Natural killer cell (primary cell): Measurements from ENCODE around the gene PRR20C. TPM values are rescaled to one million over a fixed set of nuclear protein-coding genes. Genes with fewer than 3 reads are reported as not detected.
"Not testable (repeated sequence)": the region's sequence is repeated elsewhere in the genome, so short reads cannot be mapped to it uniquely, and the experiment has no call there.

Source experiments
- ATAC-seq, 3 donors: fragments of 150-1000 bp in 2 of 3; fragments of 200-7000 bp in 1 of 3; cut with Tn5 transposase; 1 replicate in 1 of 3; 2 replicates in 2 of 3; pipeline ENCODE4 v1.10.0; 2021; ENCODE audit warnings: mild to moderate bottlenecking in 2 of 3, moderate library complexity in 2 of 3
- DNase-seq, 2 donors: peaks; one replicate each; pipeline versions ENCODE4 v3.0.0 to v3.0.0-alpha.2; 2013 to 2021; ENCODE audit warnings: mixed read lengths in 1 of 2
- H3K27ac ChIP-seq: one replicate; pipeline ENCODE4 v1.5.1; 2013; ENCODE audit warnings: mild to moderate bottlenecking, low read length
- H3K27me3 ChIP-seq: one replicate; pipeline ENCODE4 v1.6.1; 2013; ENCODE audit warnings: low read length; ENCODE audit not compliant: control insufficient read depth, insufficient read depth
- H3K36me3 ChIP-seq: one replicate; pipeline ENCODE4 v1.6.1; 2013; ENCODE audit warnings: low read length; ENCODE audit not compliant: control insufficient read depth, insufficient read depth
- H3K4me1 ChIP-seq: one replicate; pipeline ENCODE4 v1.6.1; 2013; ENCODE audit warnings: low read length; ENCODE audit not compliant: control insufficient read depth, insufficient read depth
- H3K4me3 ChIP-seq: one replicate; pipeline ENCODE4 v1.5.1; 2013; ENCODE audit warnings: low read length
- H3K9me3 ChIP-seq: one replicate; pipeline ENCODE4 v1.6.1; 2013; ENCODE audit warnings: low read length; ENCODE audit not compliant: control insufficient read depth, insufficient read depth
- H3K27ac Mint-ChIP-seq, 2 donors: one replicate each; pipeline ENCODE4 v1.8.0; 2022; ENCODE audit warnings: mild to moderate bottlenecking in 2 of 2, mixed read lengths in 2 of 2, moderate library complexity in 1 of 2
- H3K27me3 Mint-ChIP-seq, 2 donors: one replicate each; pipeline ENCODE4 v1.8.0; 2022; ENCODE audit warnings: low read depth in 2 of 2, mixed read lengths in 2 of 2
- H3K36me3 Mint-ChIP-seq: one replicate; pipeline ENCODE4 v1.8.0; 2022; ENCODE audit warnings: mixed read lengths
- H3K4me1 Mint-ChIP-seq, 2 donors: one replicate each; pipeline ENCODE4 v1.8.0; 2022; ENCODE audit warnings: mixed read lengths in 2 of 2
- H3K4me3 Mint-ChIP-seq: one replicate; pipeline ENCODE4 v1.8.0; 2022; ENCODE audit warnings: mild to moderate bottlenecking, moderate library complexity, mixed read lengths
- H3K9me3 Mint-ChIP-seq, 2 donors: one replicate each; pipeline ENCODE4 v1.8.0; 2022; ENCODE audit warnings: mixed read lengths in 2 of 2
- WGBS: methylation state at CpG from one replicate; pipeline ENCODE4 v1.1.7; 2013; ENCODE audit warnings: missing lambda C conversion rate; ENCODE audit not compliant: insufficient coverage; 5-methylcytosine and 5-hydroxymethylcytosine counted together
- intact Hi-C: fragments of 100-400 bp; cut with micrococcal nuclease; formaldehyde crosslinking; loops from one replicate; pipeline ENCODE4 v1.14.2; 2022
- total RNA-seq, 4 donors: library from RNA; stranded (reverse); fragments of 120-200 nt in 1 of 4; gene quantifications; one replicate each; pipeline versions ENCODE4 v1.2.3 to v1.2.4, GENCODE V29; 2013 to 2022
- TF ChIP-seq, protein P1 (sequence below): fragments of 200-600 bp; IDR thresholded peaks from one replicate; pipeline ENCODE4 v1.8.0; 2022; ENCODE audit warnings: antibody characterized with exemption

Gene PRR20C
- total RNA-seq, 3 donors from 2014 or later (not counting 1 experiment from before 2014, with no cell fraction given) = not detected

DNA sequence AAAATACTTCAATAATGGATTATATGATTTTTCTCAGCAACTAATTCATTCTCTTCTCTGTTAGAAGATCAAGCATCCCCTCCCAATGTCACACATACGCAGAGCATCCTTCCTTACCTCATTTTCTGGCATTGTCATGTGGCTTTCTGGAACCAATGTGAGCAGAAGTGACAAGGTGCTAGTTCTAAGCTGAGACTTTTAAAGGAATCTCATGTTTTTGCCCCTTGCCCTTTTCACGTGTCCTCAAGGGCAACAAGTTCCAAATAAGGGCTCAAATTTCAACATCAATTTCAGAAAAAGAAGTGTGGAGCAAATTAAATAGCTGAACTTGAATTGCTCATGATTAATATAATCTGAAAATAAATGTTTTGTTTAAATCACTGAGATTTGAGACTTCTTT is 17.8 kb upstream of the PRR20C start:
- 87% methylated on average over 2 of the region's 2 CpGs for WGBS
- H3K4me3 Mint-ChIP-seq = no peak overlapping the region
- Histone ChIP-seq H3K27me3 (no peaks in the 10 kb centered on the region), H3K36me3 (no peaks in the 10 kb centered on the region), H3K4me1 (no peaks in the 10 kb centered on the region), H3K4me3 (no peak overlapping the region), H3K27ac (no peak overlapping the region), H3K9me3 (no peaks in the 10 kb centered on the region)
- H3K4me1 Mint-ChIP-seq = no peaks in the 10 kb centered on the region
- intact Hi-C loops = no loop called here
- no peaks in the 10 kb centered on the region for H3K36me3 Mint-ChIP-seq
- DNase-seq (no peak), ATAC-seq (no peak)
- no peak overlapping the region for H3K27ac Mint-ChIP-seq
- TF ChIP-seq, protein P1, sequence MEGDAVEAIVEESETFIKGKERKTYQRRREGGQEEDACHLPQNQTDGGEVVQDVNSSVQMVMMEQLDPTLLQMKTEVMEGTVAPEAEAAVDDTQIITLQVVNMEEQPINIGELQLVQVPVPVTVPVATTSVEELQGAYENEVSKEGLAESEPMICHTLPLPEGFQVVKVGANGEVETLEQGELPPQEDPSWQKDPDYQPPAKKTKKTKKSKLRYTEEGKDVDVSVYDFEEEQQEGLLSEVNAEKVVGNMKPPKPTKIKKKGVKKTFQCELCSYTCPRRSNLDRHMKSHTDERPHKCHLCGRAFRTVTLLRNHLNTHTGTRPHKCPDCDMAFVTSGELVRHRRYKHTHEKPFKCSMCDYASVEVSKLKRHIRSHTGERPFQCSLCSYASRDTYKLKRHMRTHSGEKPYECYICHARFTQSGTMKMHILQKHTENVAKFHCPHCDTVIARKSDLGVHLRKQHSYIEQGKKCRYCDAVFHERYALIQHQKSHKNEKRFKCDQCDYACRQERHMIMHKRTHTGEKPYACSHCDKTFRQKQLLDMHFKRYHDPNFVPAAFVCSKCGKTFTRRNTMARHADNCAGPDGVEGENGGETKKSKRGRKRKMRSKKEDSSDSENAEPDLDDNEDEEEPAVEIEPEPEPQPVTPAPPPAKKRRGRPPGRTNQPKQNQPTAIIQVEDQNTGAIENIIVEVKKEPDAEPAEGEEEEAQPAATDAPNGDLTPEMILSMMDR = no peak
- H3K27me3 Mint-ChIP-seq = no peaks in the 10 kb centered on the region
- peaks cover 9 to 17% of the 10 kb centered on the region in 2 donors for H3K9me3 Mint-ChIP-seq

DNA sequence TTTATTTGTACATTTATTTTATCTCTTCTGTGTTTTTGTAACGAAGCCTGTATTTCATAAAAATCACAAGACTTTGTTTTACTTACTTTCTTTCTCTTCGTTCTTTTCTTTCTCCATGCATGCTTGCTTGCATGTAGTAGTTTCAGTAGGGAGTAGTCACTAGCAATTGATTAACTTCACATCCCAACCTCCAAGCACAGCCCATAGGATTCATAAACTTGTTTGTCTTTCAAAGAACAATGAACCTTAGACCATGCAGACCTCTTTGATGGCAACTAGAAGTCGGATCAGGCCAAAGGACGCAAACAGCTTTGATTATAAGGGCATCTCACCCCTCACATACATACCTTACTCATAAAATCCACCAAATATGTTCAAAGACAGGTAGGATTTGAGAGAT is 16.3 kb upstream of the PRR20C start:
- Histone ChIP-seq H3K36me3 (no peaks in the 10 kb centered on the region), H3K9me3 (no peaks in the 10 kb centered on the region), H3K4me1 (no peaks in the 10 kb centered on the region), H3K4me3 (no peak overlapping the region), H3K27me3 (no peaks in the 10 kb centered on the region), H3K27ac (no peak overlapping the region)
- H3K27ac Mint-ChIP-seq = no peak overlapping the region
- H3K9me3 Mint-ChIP-seq = peaks cover 9 to 12% of the 10 kb centered on the region in 2 donors
- H3K36me3 Mint-ChIP-seq = no peaks in the 10 kb centered on the region
- no peak overlapping the region for H3K4me3 Mint-ChIP-seq
- intact Hi-C loops = no loop called here
- no peak for ATAC-seq
- WGBS = 94% methylated on average over 2 of the region's 4 CpGs
- DNase-seq = no peak
- TF ChIP-seq, protein P1 = no peak
- H3K4me1 Mint-ChIP-seq = no peaks in the 10 kb centered on the region
- H3K27me3 Mint-ChIP-seq = no peaks in the 10 kb centered on the region

DNA sequence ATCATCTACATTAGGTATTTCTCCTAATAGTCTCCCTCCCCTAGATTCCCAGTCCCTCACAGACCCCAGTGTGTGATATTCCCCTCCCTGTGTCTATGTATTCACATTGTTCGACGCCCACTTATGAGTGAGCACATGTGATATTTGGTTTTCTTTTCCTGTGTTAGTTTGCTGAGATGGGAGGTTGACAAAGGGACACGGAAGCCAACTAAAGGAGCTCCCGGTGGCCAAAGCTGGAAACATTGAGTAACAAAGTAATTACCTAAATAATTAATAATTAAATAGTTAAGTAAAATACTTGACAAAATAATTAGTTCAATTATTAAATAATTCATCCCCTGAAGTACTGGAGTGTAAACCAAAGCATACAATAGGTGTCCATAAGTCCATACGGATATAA is 14.9 kb upstream of the PRR20C start:
- WGBS = 94% methylated on average over 2 of the region's 5 CpGs
- intact Hi-C loops = no loop called here
- Histone ChIP-seq H3K4me1 (no peaks in the 10 kb centered on the region), H3K27ac (no peak overlapping the region), H3K9me3 (no peaks in the 10 kb centered on the region), H3K4me3 (no peak overlapping the region), H3K36me3 (no peaks in the 10 kb centered on the region), H3K27me3 (no peaks in the 10 kb centered on the region)
- H3K9me3 Mint-ChIP-seq = peaks cover 5 to 9% of the 10 kb centered on the region in 2 donors
- DNase-seq = no peak
- no peaks in the 10 kb centered on the region for H3K36me3 Mint-ChIP-seq
- no peak overlapping the region for H3K4me3 Mint-ChIP-seq
- H3K27ac Mint-ChIP-seq = no peak overlapping the region
- H3K27me3 Mint-ChIP-seq = no peaks in the 10 kb centered on the region
- TF ChIP-seq, protein P1 = no peak
- ATAC-seq = no peak
- no peaks in the 10 kb centered on the region for H3K4me1 Mint-ChIP-seq

DNA sequence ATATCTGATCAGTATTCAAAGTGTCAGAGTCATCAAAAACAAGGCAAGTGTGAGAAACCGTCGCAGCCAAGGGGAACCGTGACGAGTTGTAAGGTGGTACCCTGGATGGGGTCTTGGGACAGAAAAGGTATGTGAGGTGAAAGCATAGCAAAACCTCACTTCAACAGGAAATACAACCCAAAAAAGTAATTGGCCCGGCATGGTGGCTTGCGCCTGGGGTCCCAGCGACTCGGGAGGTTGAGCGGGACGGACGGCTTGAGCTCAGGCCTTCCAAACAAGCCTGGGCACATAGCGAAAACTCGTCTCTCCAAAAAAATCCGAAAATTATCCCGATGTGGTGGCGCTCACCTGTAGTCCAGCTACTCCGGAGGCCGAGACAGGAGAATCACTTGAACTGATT is 14.1 kb upstream of the PRR20C start:
- H3K9me3 Mint-ChIP-seq, H3K27me3 Mint-ChIP-seq, DNase-seq, H3K27me3 ChIP-seq, H3K27ac Mint-ChIP-seq, H3K4me3 ChIP-seq, ATAC-seq, H3K4me3 Mint-ChIP-seq, H3K4me1 ChIP-seq, intact Hi-C loops, H3K36me3 ChIP-seq, H3K4me1 Mint-ChIP-seq, H3K27ac ChIP-seq, H3K36me3 Mint-ChIP-seq, H3K9me3 ChIP-seq: not testable (repeated sequence)
- no CpG with 5 or more reads among the region's 18 CpGs for WGBS

DNA sequence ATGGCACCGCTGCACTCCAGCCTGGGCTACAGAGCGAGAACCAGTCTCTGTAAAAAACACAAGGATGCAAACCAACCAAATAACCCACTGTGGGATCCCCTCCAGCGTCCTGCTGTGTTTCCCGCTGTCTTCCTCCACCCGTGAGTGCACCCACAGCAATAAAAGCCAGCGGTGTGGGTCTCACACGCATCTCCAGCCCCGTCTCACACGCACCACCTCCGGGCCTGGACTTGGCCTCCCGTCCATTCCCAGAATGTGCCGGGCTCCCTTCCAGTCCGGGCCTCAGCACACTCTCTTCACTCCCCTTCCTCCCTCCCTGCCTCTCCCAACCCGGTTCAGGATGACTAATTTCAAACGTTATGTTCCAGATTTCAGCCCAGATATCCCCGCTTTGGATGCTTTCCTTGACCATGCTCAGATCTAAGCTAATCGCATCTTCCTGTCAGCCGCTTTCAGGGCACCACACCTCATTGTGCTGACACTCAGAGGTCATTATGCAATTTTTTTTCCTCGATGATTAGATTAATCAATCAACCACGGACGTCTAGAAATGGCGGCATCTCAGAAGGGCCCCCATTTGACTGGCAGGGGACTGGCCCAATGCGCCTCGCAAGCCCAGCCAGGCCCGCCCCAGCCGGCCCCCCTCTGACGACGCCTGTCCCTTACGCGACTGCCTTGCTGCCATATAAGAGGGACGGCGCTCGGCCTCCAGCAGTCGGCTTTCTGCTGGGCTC is 13.5 kb upstream of the PRR20C start, which contains the start of gene PRR20A:
Gene PRR20A (plus strand): TSS at position 684 of the 734 bp plus-strand sequence. CDS start 387 bp downstream, outside the sequence.
- intact Hi-C loops, H3K9me3 Mint-ChIP-seq, H3K4me3 Mint-ChIP-seq, H3K9me3 ChIP-seq, H3K27me3 ChIP-seq, H3K27ac Mint-ChIP-seq, ATAC-seq, H3K4me3 ChIP-seq, H3K36me3 Mint-ChIP-seq, H3K4me1 Mint-ChIP-seq, H3K27me3 Mint-ChIP-seq, DNase-seq, H3K4me1 ChIP-seq, H3K27ac ChIP-seq, H3K36me3 ChIP-seq: not testable (repeated sequence)
- 92% methylated on average over 11 of the region's 34 CpGs for WGBS

DNA sequence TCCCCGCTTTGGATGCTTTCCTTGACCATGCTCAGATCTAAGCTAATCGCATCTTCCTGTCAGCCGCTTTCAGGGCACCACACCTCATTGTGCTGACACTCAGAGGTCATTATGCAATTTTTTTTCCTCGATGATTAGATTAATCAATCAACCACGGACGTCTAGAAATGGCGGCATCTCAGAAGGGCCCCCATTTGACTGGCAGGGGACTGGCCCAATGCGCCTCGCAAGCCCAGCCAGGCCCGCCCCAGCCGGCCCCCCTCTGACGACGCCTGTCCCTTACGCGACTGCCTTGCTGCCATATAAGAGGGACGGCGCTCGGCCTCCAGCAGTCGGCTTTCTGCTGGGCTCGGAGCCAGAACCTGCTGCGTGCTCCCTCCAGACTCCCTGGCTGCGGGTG is 6.7 kb upstream of the PRR20C start, which contains the start of gene PRR20B:
Gene PRR20B (plus strand): TSS at position 301 of the 400 bp plus-strand sequence. CDS start 387 bp downstream, outside the sequence.
- H3K36me3 Mint-ChIP-seq, H3K4me3 Mint-ChIP-seq, H3K4me1 Mint-ChIP-seq, H3K27me3 Mint-ChIP-seq, H3K27ac Mint-ChIP-seq, H3K9me3 ChIP-seq, H3K36me3 ChIP-seq, H3K9me3 Mint-ChIP-seq, H3K4me3 ChIP-seq, H3K27me3 ChIP-seq, H3K27ac ChIP-seq, intact Hi-C loops, DNase-seq, H3K4me1 ChIP-seq, ATAC-seq: not testable (repeated sequence)
- no CpG with 5 or more reads among the region's 22 CpGs for WGBS
